ENCODE results near the gene KIFC3. TPM values are rescaled to one million over a fixed set of nuclear protein-coding genes. Genes with fewer than 3 reads are reported as not detected.

Gene KIFC3
- total and polyA plus RNA-seq, 2 of the 13 experiments (the other 11 are each of a cell fraction or from before 2014, with no cell fraction given) = 42.1 to 45.3 TPM

- TF ChIP-seq ZNF18 (CRISPR knock-in tag; IDR thresholded peaks at IDR 0.05; ENCODE audit: insufficient replicate concordance) (peak; percentile 76), STAG1 (CRISPR knock-in tag; IDR thresholded peaks at IDR 0.05) (peak; percentile 45), ETV6 (CRISPR knock-in tag; conservative IDR thresholded peaks at IDR 0.05) (0 out of 2 replicates have a peak, but pooled peaks have one; percentile 14), ZFP62 (CRISPR knock-in tag; IDR thresholded peaks at IDR 0.05) (no peak), PATZ1 (CRISPR knock-in tag; IDR thresholded peaks at IDR 0.05) (0 out of 2 replicates have a peak, but pooled peaks have one; percentile 4), RFX3 (CRISPR knock-in tag; IDR thresholded peaks at IDR 0.05) (peak; percentile 83), ZNF564 (CRISPR knock-in tag; IDR thresholded peaks at IDR 0.05) (no peak; the same call in none of the 2 replicates), ZNF225 (CRISPR knock-in tag; IDR thresholded peaks at IDR 0.05) (peak; percentile 96), ZFX (CRISPR knock-in tag; IDR thresholded peaks at IDR 0.05; ENCODE audit: low read depth) (no peak; the same call in 1 of the 2 replicates), HHEX (CRISPR knock-in tag; IDR thresholded peaks at IDR 0.05) (no peak), ZNF512B (CRISPR knock-in tag; IDR thresholded peaks at IDR 0.05; ENCODE audit: borderline replicate concordance) (peak; percentile 65), ZBTB20 (CRISPR knock-in tag; IDR thresholded peaks at IDR 0.05; ENCODE audit: borderline replicate concordance, low read depth) (peak; percentile 91; the same call in 1 of the 2 replicates), FIP1L1 (IDR thresholded peaks at IDR 0.05; ENCODE audit: borderline replicate concordance, insufficient read depth, low read depth, low read length) (no peak), MAFK (conservative IDR thresholded peaks at IDR 0.05 in 1 of 2, IDR thresholded peaks at IDR 0.05 in 1 of 2; ENCODE audit: low read length in 2 of 2) (no peak), ZNF253 (CRISPR knock-in tag; IDR thresholded peaks at IDR 0.05; ENCODE audit: borderline replicate concordance) (peak; percentile 52; the same call in 1 of the 2 replicates), MAFG (CRISPR knock-in tag; IDR thresholded peaks at IDR 0.05) (no peak), MTERF4 (CRISPR knock-in tag; IDR thresholded peaks at IDR 0.05) (no peak), AKAP8 (CRISPR knock-in tag; IDR thresholded peaks at IDR 0.05) (peak; percentile 86; the same call in 1 of the 2 replicates), ZNF234 (CRISPR knock-in tag; conservative IDR thresholded peaks at IDR 0.05) (no peak; the same call in 1 of the 2 replicates), IKZF4 (CRISPR knock-in tag; IDR thresholded peaks at IDR 0.05; ENCODE audit: borderline replicate concordance, low read depth, not compliant biosample characterization) (peak; percentile 79), HOXA3 (CRISPR knock-in tag; IDR thresholded peaks at IDR 0.05) (no peak), HDAC1 (CRISPR knock-in tag; IDR thresholded peaks at IDR 0.05) (peak; percentile 93)
These were observed at the start of gene KIFC3 (continued) for GRCh38 chr16:57802341-57803133.

Measured in HepG2 (cell line).